GM21528 (cell line): ENCODE measurements around the gene ACD.

Source experiments
- ATAC-seq: cut with Tn5 transposase; IDR thresholded peaks from one replicate; pipeline ENCODE4 v1.9.1; 2021; ENCODE audit warnings: mild to moderate bottlenecking, moderate library complexity; ENCODE audit not compliant: unreplicated experiment, low FRiP score

Gene ACD

DNA sequence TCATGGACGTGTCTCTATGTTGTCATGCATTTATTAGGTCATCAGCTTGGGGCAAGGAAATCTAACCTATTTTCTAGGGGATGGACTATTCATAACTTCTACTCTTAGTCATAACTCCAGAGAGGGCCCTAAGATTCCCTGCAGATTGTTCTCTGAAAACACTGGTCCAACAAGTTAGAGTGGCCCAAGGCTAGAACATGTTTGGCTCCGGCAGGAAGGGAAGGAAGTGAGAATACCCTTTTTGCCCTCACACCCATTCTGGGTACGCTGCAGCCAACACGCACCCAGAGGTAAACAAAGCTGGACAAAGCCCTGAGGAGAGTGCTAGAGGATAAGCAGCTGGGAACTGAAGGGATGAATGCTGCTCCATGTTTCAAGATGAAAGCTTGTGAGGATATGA, 16.5 kb upstream of the ACD start:
- no peak for ATAC-seq

DNA sequence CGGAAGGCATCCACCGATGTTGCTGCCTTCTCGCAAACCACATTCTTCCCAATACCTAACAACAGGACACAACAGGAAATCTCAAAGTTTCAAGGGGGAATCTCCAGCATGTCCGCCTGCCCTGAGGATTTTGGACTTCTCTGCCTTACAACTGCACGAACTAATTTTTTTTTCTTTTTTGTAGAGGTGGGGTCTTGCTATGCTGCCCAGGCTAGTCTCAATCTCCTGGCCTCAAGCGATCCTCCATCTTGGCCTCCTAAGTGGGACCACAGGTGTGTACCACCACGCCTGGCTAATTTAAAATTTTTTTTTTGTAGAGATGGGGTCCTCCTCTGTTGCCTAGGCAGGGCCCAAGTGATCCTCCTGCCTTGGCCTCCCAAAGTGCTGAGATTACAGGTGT, 15.9 kb upstream of the ACD start:
- no peak for ATAC-seq

DNA sequence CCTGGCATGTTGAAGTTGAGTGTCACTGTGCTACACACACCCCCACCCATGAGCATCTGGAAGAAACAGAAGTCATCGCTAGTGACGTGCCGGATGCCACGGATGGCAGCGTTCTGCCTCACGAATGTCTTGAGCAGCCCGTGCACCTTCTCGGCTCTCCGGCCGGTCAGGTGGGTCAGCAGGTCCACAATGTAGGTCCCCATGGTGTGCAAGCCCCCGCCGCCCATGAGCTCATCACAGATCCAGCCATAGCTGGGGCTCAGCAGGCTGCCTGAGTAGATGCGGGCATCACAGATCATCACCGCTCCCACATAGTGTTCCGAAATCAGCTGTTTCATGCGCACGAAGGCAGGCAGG, 15.5 kb upstream of the ACD start:
- ATAC-seq = no peak

DNA sequence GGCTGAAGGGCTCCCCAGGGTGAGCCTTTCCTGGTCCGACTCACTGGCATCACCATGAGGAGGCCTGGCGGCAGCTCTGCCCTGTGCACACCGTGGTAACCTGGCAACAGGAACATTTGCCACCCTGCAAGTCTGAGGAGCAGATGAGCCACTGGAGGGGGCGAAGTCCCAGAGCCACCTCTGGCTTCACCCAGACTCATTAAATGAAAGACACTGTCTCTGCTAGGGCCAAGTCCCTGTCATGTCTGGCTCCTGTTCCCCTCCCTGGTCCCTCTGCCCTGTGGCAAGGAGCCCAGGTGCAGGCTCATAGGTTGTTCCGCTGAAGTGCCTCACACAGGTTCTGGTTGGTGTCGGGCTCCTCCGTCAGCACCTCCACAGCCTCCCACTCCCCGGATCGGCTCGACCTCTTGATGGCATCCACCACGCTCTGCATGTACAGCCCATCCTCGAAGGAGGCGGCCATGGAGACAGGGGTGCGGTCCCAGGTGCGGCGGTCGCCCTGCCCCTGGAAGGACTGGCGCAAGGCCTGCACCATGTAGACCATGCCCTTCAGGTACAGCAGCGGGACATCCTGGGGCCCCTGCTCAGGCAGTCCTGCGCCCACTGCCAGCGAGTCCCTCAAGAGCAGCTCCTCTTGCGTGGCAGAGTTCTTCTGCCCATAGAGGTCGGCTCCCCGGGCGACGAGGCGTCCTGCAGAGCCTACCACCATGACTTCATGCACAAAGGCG, 15.0 kb upstream of the ACD start:
- ATAC-seq = no peak

DNA sequence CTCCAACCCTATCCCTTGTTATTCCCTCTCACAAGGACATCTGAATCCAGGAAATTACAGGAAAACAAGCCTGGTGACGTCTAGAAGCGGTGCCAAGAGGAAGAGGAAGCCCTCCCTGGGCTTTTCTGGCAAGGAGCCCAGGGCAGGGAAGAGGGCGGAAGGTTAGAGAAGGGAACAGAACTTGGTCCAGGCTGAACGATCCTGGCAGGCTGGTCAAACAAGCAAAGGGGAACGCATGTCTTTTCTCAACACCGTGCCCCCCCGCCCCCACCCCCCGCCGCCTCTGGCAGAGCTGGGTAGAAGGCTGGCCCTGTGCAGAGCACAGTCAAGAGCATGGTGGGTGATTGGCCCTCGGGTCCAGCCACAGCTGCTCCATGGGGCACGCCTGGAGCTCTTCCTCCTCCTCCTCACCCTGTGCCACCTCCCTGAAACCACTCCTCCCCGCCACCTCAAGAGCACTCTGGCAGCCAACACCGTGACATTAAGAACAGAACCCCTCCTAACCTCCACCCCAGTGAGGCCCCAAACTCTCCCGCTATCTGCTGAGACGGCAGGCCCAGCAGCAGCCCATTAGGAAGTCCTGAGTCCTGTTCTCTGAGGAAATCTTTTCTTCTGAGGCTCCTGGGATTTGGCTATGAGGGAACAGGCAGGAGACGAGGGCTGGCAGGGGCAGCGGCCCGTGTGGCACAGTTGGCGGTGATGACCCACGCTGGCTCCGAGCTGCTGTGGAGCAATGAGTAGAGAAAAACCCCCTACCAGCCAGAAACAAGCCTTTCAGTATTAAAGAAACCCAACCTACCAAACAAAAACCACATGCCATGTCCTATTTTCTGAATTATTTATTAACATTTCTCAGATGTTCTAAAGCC, 13.9 kb upstream of the ACD start:
- no peak for ATAC-seq

DNA sequence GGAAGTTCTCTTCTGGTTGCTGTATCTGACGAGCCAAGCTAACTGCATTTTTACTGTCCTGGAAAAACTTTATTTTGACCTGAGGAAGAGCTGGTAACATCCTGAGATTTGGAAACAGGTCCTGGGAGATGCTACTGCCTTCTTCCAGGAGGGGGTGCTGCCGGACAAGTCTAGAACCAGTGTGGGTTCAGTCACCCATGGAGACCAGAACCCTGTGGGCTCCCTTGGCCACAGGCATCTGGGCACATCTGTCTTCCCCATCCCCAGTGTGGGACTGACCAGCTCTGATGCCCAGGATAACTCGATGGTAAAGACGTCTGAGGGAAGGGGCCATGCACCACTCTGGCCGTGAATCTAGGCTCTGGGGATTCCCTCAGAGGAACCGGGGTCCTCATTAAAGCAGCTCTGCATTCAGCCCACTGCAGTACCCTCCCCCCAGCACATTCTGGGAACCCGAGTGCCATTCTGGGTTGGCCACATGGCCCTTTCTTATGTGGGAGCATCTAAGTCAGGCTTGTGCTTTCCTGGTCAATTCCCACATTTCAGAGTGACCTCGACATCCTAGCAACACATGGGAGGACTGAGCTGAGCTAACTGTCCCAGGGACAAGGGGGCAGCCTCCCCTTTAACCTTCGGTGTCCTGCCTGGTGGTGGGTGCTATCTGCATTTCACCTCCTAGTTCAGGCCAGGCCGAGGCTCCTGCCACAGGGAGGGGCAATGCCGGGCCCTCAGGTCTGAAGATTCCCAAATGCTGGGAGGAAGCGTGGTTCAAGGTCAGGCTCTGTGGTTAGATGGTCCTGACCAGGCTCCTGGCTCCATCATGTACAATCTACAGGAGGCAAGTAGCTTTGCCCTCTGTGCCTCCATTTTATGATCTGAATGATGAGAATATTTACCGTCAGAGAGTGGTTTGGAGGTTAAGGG, 12.9 kb upstream of the ACD start:
- ATAC-seq = no peak

DNA sequence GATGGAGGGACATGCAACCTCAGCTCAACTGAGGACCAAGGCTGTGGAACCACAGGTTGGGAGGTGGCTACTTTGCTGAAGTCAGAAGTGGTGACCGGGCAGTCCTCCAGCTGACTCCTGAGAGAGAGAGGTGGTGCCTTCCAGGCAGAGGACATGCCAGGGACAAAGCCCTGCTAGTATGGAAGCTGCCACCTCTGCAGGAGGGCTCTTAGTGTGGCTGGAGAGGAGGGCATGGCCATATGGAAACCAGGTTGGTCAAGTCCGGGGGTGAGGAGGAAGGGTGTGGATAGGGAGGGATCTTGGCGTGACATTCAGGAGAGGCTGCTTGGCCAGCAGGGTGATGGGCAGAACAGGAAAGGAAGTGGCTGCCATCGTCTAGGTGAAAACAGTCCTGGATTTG, 12.2 kb upstream of the ACD start:
- ATAC-seq = no peak

DNA sequence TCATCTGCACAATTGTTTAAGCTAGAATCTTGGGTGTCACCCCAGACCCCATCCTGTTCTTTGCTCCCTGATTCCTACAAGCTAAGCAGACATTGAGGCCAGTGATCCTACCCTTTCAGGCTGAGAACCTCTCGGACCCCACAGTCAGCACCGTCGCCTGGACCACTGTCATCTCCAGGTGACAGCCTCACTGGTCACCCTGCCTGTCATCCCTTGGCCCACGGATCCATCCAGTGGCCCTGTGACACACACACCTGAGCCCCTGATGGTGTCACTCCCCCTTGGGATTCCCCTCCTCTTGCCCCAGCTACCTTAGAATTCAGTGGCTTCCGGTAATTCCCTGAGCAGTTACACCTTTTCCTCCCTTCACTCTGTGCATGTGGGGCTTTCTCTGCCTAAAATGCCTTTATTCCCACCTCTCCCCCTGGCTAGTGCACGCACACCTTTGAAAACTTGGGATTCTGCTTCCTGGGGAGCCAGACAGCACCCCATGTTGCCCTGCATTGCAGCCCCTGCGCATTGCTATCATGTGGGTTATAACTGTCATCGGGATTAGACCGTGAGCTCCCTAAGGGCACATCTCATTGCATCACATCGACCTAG, 9.5 kb upstream of the ACD start:
- no peak for ATAC-seq

DNA sequence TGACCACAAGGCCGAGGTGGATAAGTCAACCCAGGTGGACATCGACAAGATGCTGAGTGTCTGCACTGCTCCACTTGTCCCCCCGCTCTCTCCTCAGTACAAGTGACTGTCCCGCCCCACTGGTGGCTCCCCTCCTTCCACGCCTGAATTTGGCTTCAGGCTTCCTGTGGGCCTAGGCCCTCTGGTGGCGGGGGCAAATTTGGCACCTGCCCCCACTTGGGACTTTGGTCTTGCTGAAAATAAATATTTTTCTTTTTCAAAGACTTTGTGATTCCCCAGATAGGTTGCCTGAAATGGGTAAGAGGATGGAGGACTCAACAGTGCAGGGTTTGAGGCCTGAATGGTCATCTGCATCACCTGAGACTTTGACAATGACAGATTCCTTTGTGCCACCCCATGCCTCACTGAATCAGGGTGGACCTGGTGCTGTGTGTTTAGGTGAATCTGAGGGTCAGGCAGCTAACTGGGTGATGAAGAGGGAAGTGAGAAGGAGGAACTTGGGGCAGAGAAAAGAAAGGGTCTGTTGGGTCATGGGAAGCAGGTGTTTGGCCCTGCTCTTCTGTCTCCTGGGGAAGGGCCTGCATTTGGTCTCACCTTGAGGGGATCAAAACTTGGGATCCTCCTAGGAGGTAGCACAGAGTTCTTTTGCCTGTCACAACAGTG, 8.6 kb upstream of the ACD start:
- ATAC-seq = no peak

DNA sequence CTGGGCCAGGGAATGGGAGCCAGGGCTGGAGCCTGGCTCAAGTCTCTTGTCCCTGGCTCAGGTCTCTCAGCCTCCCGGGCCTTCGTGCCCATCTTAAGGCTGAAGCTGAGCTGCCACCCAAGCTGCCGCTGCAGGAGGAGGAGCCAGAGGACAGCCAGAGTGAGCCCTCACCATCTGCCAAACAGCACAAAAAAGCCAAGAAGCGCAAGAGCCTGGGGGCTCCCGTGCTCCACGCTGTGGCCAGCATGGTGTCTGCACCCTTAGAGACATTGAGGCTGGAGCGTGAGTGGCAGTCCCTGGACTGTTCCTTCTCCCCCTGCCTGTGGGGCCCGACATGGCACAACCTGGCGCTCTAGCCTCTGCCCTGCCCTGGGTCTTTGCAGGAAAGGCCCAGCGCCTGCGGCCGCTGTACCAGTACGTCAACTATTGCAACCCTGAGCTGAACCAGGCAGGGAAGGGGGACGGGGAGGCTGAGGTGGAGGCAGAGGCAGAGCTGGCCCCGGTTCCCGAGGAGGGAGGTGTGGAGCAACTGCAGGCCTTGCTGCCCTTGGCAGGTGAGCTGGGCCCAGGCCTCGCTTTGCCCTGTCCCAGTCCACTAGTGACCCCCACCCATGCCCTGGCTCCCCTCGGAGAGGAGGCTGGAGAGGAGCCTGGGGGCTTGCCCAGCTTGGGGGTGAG, 7.9 kb upstream of the ACD start:
- peak; percentile 48 for ATAC-seq

DNA sequence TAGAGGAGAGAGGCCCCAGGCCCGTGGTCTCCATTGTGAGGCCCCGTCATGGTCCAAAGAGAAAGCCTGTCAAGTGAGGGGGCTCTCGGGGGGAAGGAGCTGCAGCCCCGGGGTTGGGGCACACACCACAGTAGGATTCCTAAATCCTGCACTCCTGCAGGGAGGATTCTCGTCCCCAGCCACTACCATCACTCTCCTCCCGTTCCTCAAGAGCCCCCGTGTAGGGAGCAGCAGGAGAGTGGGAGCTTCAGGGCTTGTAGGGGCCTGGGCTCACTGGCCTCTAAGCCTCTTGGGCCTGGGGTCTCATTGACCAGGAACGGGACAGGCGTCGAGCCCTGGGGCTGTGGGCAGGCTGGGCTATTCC, 7.4 kb upstream of the ACD start:
- no peak for ATAC-seq

DNA sequence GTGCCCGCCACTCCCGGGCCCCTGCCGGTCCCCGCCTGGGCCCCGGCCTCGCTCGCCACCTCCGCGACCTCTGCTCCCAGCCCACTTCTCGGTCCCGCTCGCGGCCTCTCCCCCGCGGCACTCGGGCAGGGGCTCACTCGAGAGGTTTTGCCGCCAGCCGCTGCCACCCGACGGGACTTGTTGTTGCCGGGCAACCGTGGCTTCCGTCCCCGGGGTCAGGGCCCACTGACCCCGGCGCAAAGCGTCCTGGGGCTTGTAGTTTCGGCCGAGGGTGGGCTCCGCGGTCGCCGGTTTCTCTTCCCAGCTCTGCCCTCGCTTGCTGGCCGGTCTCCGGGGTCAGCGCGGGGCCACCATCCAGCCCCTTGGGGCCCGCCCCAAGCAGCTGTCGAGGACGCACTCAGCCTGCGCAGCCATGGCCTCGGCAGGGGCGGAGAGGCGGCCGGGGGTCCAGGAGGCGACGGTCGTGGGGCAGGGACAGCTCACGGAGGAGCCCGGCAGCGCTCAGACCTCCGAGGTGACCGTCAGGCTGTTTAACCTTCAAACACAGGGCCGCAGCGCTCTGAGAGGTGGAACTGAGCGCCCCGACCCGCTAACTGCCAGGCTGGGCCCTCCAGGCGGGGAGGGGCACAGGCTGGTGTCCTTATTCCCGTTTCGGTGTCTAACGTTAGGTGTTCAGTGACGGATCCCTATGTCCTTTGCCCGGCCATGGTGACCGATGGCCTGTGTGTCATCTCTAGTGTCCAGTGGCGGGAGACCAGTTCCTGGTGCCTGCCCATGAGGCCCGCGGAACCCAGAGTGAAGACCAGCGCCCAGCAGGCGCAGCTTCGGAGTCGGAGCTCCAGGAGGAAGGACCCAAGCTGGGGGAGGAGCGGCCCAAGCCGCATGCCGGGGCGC, 6.7 kb upstream of the ACD start, which contains the start of the genes C16orf86 and ENKD1:
TSS of gene C16orf86 (plus strand) at position 256 of the 894 bp plus-strand sequence. CDS start at position 413, 157 bp downstream.
TSS of gene ENKD1 (minus strand) at position 192 of the 894 bp plus-strand sequence. CDS start 308 bp downstream, outside the sequence.
- peak; percentile 43 for ATAC-seq

DNA sequence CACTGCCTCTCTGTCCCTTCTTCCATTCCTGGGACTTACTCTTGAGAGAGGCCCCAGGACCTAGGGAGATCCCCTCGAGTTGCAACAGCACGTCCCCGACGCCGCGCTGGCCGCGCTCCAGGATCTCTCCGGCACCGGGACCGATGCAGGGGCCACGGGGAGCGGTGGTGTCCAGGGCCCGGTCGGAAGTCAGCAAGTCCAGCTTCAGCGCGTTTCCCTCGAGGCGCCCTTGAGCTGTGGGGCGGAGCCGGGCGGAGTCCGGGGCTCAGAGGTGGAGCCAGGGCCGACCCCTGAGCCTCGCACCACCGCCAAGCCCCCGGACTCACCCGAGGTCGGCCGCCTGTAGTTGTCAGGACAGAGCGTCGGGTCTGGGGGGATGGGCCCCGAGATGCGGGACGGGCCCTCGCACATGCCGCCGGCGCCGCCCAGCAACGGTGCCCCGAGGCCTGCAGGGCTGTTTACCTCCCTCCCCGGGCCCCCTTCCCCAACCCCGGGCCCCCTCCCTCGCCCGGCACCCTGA, 6.0 kb upstream of the ACD start:
- ATAC-seq = no peak

DNA sequence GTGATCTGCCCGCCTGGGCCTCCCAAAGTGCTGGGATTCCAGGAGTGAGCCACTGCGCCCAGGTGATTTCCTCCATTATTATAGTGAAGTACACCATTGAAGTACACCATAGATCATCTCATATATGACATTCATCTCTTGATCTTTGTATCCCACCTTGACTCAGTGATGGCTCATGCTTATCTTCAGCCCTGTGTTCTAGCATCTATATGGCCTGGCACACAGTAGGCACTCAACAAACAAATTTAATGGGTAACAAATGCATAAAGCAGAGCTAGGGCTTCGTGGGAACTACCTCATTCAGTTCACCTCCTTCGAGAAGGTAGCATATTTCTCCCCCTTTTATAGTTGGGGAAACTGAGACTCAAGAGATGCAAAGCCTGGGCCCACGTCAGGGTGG, 5.5 kb upstream of the ACD start:
- ATAC-seq = no peak

DNA sequence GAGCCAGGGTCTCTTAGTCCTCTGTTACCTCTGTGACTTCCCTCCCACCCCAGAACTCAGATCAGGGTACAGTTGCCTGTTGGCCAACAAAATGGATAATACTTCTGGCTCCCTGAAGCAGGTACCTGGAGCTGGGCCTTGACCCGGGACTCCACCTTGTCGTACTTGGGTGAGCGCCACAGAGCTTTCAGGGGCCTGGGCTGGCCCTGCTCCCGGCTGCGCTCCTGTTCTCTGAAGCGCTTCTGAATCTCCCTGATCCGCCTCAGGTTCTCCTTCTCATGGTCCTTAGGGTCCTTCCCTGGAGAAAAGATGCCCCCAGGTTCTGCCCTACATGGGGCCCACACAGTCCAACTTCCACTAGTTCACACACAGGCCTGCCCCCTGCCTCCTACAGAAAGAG, 4.8 kb upstream of the ACD start:
- no peak for ATAC-seq

DNA sequence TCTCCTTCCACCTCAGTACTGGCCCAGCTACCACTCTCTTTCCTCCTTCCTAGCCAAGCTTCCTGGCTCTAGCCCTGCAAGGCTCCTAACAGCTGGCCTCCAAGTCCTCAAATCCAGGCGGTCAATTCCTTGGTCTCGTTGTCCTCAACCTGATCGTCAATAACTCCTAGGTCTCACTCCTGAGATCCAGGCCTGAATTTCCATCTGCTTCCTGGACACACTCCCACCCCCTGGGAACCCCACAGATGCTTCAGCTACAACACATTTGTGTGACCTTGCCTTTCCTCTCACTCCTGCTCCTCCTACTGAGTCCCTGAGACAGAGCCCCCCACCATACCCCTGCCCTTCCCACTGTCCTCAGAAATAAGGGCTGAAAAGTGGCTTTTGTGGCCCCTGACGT, 4.2 kb upstream of the ACD start:
- ATAC-seq = no peak

DNA sequence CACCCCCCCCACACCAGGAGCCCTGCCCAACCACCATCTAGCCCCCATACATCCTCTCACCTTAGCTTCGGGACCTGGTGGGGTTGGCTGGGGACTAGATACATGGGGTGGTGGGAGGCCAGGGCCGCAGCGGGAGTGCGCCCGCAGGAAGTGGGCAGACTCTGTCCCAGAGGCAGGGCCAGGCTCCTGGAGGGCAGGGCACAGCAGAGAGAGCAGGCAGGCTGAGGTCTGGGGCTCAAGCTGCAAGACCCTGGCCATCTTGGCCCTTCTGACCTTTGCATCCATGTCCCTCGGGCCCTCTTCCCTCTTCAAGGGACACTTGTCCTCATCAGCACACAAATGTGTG, 3.8 kb upstream of the ACD start:
- no peak for ATAC-seq

DNA sequence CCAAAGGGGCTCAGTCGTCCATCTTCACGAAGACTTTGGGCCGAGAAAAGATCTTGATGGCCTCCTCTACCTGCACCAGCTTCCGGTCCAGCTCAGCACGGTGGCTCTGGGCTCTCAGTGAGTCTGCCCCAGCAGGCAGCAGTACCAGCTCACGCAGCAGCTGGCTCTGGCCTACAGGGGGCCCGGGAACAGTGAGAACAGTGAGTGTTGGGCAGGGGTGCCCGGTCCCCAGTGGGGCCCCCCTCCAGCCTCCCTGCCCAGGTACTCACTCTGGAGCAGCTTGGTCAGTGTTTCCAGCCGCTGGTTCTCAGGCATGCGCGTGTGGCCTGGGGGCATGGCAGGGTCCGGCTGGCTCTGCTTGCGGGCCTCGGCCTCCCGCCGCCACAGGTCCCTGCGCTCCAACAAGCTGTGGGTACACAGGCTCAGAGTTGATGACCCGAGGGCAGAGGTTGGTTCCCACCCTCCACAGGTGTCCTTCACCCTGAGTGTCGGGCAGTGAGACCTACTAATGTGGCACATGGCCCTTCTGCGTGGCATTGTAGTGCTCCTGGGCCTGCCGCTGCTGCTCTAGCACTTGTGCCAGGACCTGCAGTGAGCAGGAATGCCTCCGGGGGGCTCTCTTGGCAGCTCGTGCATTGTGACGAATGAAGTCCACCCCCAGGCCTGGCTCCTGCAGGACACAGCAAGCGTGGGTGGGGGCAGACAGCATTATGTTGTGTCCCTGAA, 3.3 kb upstream of the ACD start:
- ATAC-seq = no peak
